CD14-positive monocyte (primary cell): ENCODE results near the gene C8G. TPM values are rescaled to one million over a fixed set of nuclear protein-coding genes. Genes with fewer than 3 reads are reported as not detected.

Source experiments
- DNase-seq, 3 donors: peaks; one replicate each; pipeline ENCODE4 v3.0.0-alpha.2; 2011 to 2022
- H2AFZ ChIP-seq: 2 replicates; pipeline ENCODE4 v1.6.0; 2012; ENCODE audit warnings: mild to moderate bottlenecking, low read depth, low read length, inconsistent platforms; ENCODE audit not compliant: insufficient read depth, poor library complexity, severe bottlenecking
- H3K27ac ChIP-seq, 2 donors: 1 replicate in 1 of 2; 2 replicates in 1 of 2; pipeline ENCODE4 v1.5.1; 2012 to 2013; ENCODE audit warnings: low read length in 2 of 2, control low read depth in 1 of 2, inconsistent platforms in 1 of 2, low read depth in 1 of 2, mild to moderate bottlenecking in 1 of 2
- H3K27me3 ChIP-seq, 2 donors: one replicate each; pipeline versions ENCODE4 v1.6.0 to v1.6.1; 2011 to 2013; ENCODE audit warnings: low read length in 2 of 2; ENCODE audit not compliant: control insufficient read depth in 2 of 2, insufficient read depth in 2 of 2
- H3K36me3 ChIP-seq, 2 donors: replicated peaks in 1 of 2; 1 replicate in 1 of 2; 2 replicates in 1 of 2; pipeline versions ENCODE4 v1.5.1 to v1.6.1; 2012 to 2013; ENCODE audit warnings: low read length in 2 of 2, control low read depth in 1 of 2, inconsistent platforms in 1 of 2, mild to moderate bottlenecking in 1 of 2; ENCODE audit not compliant: insufficient read depth in 2 of 2, control insufficient read depth in 1 of 2
- H3K4me1 ChIP-seq, 2 donors: 1 replicate in 1 of 2; 2 replicates in 1 of 2; pipeline versions ENCODE4 v1.5.1 to v1.6.1; 2012 to 2013; ENCODE audit warnings: low read length in 2 of 2, control low read depth in 1 of 2, inconsistent platforms in 1 of 2, mild to moderate bottlenecking in 1 of 2, moderate library complexity in 1 of 2; ENCODE audit not compliant: insufficient read depth in 2 of 2, control insufficient read depth in 1 of 2
- H3K4me2 ChIP-seq: replicated peaks from 2 replicates; pipeline ENCODE3; 2012; ENCODE audit warnings: low read length, moderate library complexity, mild to moderate bottlenecking; ENCODE audit not compliant: poor library complexity, severe bottlenecking; ENCODE audit errors: extremely low read depth
- H3K4me3 ChIP-seq, 3 experiments: fragments of 200-600 bp in 1 of 3; sonication (generic) in 1 of 3; replicated peaks in 1 of 3; 1 replicate in 2 of 3; 2 replicates in 1 of 3; pipeline ENCODE4 v1.5.1; 2011 to 2013; ENCODE audit warnings: low read length in 3 of 3, mild to moderate bottlenecking in 3 of 3, control low read depth in 2 of 3, low read depth in 2 of 3, inconsistent platforms in 1 of 3, moderate library complexity in 1 of 3
- H3K79me2 ChIP-seq: 2 replicates; pipeline ENCODE4 v1.6.0; 2012; ENCODE audit warnings: mild to moderate bottlenecking, control low read depth, inconsistent platforms, low read length, moderate library complexity; ENCODE audit not compliant: insufficient read depth
- H3K9ac ChIP-seq: 2 replicates; pipeline ENCODE4 v1.6.0; 2017; ENCODE audit warnings: low read length, mild to moderate bottlenecking; ENCODE audit not compliant: insufficient read depth, poor library complexity, severe bottlenecking
- H3K9me3 ChIP-seq, 2 donors: replicated peaks in 1 of 2; 1 replicate in 1 of 2; 2 replicates in 1 of 2; pipeline versions ENCODE4 v1.5.1 to v1.6.1; 2012 to 2013; ENCODE audit warnings: low read length in 2 of 2, control low read depth in 1 of 2; ENCODE audit not compliant: control insufficient read depth in 1 of 2, insufficient read depth in 1 of 2
- H4K20me1 ChIP-seq: 2 replicates; pipeline ENCODE4 v1.6.0; 2012; ENCODE audit warnings: mild to moderate bottlenecking, low read length, control low read depth, moderate library complexity; ENCODE audit not compliant: insufficient read depth
- H3K27ac Mint-ChIP-seq, 7 donors: one replicate each; pipeline ENCODE4 v1.8.0; 2020; ENCODE audit warnings: mild to moderate bottlenecking in 7 of 7, mixed read lengths in 7 of 7, moderate library complexity in 6 of 7, inconsistent platforms in 2 of 7
- H3K27me3 Mint-ChIP-seq, 3 donors: one replicate each; pipeline ENCODE4 v1.8.0; 2021 to 2022; ENCODE audit warnings: low read depth in 3 of 3, mild to moderate bottlenecking in 3 of 3, mixed read lengths in 3 of 3, moderate library complexity in 3 of 3, inconsistent platforms in 1 of 3
- H3K36me3 Mint-ChIP-seq, 2 donors: one replicate each; pipeline ENCODE4 v1.8.0; 2020; ENCODE audit warnings: mixed read lengths in 2 of 2, inconsistent platforms in 1 of 2, mild to moderate bottlenecking in 1 of 2
- H3K4me1 Mint-ChIP-seq: one replicate; pipeline ENCODE4 v1.8.0; 2020; ENCODE audit warnings: mild to moderate bottlenecking, mixed read lengths
- H3K4me3 Mint-ChIP-seq, 2 donors: one replicate each; pipeline ENCODE4 v1.8.0; 2020; ENCODE audit warnings: mild to moderate bottlenecking in 2 of 2, mixed read lengths in 2 of 2, moderate library complexity in 1 of 2
- H3K9me3 Mint-ChIP-seq, 7 donors: one replicate each; pipeline ENCODE4 v1.8.0; 2020 to 2022; ENCODE audit warnings: mixed read lengths in 7 of 7, mild to moderate bottlenecking in 6 of 7, moderate library complexity in 6 of 7, inconsistent platforms in 2 of 7
- CTCF ChIP-seq: fragments of 200-600 bp; IDR thresholded peaks from one replicate; pipeline ENCODE4 v1.8.0; 2022; ENCODE audit warnings: antibody characterized with exemption, mild to moderate bottlenecking
- WGBS: methylation state at CpG from one replicate; pipeline ENCODE4 v1.1.5; 2013; ENCODE audit warnings: missing lambda C conversion rate; ENCODE audit not compliant: insufficient coverage; 5-methylcytosine and 5-hydroxymethylcytosine counted together
- intact Hi-C, 2 donors: fragments of 100-400 bp; cut with micrococcal nuclease; formaldehyde crosslinking; loops; one replicate each; pipeline versions ENCODE4 v1.15.0 to v1.15.1; 2023
- polyA plus RNA-seq, 3 donors: library from polyadenylated mRNA; depleted of rRNA in 1 of 3; unstranded in 2 of 3; stranded (reverse) in 1 of 3; fragments of 300-500 nt in 2 of 3; fragments of >200 nt in 1 of 3; fragmentation: Illumina TruSeq in 2 of 3; gene quantifications; 1 replicate in 2 of 3; 2 replicates in 1 of 3; pipeline ENCODE4 v1.2.3, GENCODE V29; 2012 to 2021

The C8G gene
- polyA plus RNA-seq, 3 donors, result 0.55 to 0.72 TPM; not detected in 1

GRCh38 chr9:136920734-136921231 is 24.3 kb upstream of the C8G start:
- Histone ChIP-seq H3K4me3 (no peak overlapping the region), H3K9me3 (no peaks in the 10 kb centered on the region), H4K20me1 (no peaks in the 10 kb centered on the region), H2AFZ (no peak overlapping the region), H3K36me3 (peaks cover 51 to 79% of the 10 kb centered on the region in 2 donors), H3K27me3 (no peaks in the 10 kb centered on the region), H3K4me2 (no peak overlapping the region), H3K9ac (no peak overlapping the region), H3K27ac (no peak overlapping the region), H3K79me2 (no peaks in the 10 kb centered on the region), H3K4me1 (no peaks in the 10 kb centered on the region)
- no peaks in the 10 kb centered on the region for H3K4me1 Mint-ChIP-seq
- 97% methylated on average over 14 of the region's 14 CpGs for whole genome bisulfite sequencing
- no peak for DNase-seq
- H3K9me3 Mint-ChIP-seq, result peaks cover 0 to 2% (median 0%) of the 10 kb centered on the region in 7 donors
- H3K27ac Mint-ChIP-seq, result no peak overlapping the region
- TF ChIP-seq CTCF, result no peak
- intact Hi-C loops, result no loop called here
- H3K4me3 Mint-ChIP-seq, result no peak overlapping the region
- H3K27me3 Mint-ChIP-seq, result peaks cover 0 to 1% (median 0%) of the 10 kb centered on the region in 3 donors
- H3K36me3 Mint-ChIP-seq, result peaks cover 55 to 78% of the 10 kb centered on the region in 2 donors

- WGBS, result no CpG with 5 or more reads among the region's 11 CpGs
- Histone ChIP-seq H4K20me1 (no peaks in the 10 kb centered on the region), H3K36me3 (peaks cover 50 to 79% of the 10 kb centered on the region in 2 donors), H3K9me3 (no peaks in the 10 kb centered on the region), H3K27me3 (no peaks in the 10 kb centered on the region), H3K4me1 (no peaks in the 10 kb centered on the region), H3K9ac (no peak overlapping the region), H3K79me2 (no peaks in the 10 kb centered on the region), H2AFZ (no peak overlapping the region), H3K4me3 (no peak overlapping the region), H3K4me2 (no peak overlapping the region), H3K27ac (no peak overlapping the region)
- Mint-ChIP-seq H3K27ac (no peak overlapping the region), H3K4me1 (no peaks in the 10 kb centered on the region), H3K9me3 (peaks cover 0 to 2% (median 0%) of the 10 kb centered on the region in 7 donors), H3K4me3 (no peak overlapping the region), H3K27me3 (peaks cover 0 to 1% (median 0%) of the 10 kb centered on the region in 3 donors), H3K36me3 (peaks cover 50 to 78% of the 10 kb centered on the region in 2 donors)
- no peak for TF ChIP-seq CTCF
- intact Hi-C loops, result no loop called here
- no peak for DNase-seq
Observed at GRCh38 chr9:136921307-136921706, 23.7 kb upstream of the C8G start.
